ENCODE data around the gene FARS2.

Gene FARS2

GRCh38 chr6:5427586-5427985 lies 166.3 kb downstream of the FARS2 start:
- no peak for DNase-seq (ENCODE audit: low read depth)

- DNase-seq (ENCODE audit: low read depth), result no peak
Observed at GRCh38 chr6:5433324-5433723, 172.0 kb downstream of the FARS2 start.

GRCh38 chr6:5435449-5435848 lies 174.1 kb downstream of the FARS2 start:
- no peak for DNase-seq (ENCODE audit: low read depth)

- DNase-seq (ENCODE audit: low read depth), result no peak
Observed at GRCh38 chr6:5438922-5439584, 177.7 kb downstream of the FARS2 start.

- no peak for DNase-seq (ENCODE audit: low read depth)
Observed at GRCh38 chr6:5439749-5440148, 178.4 kb downstream of the FARS2 start.

GRCh38 chr6:5442319-5442718 lies 181.0 kb downstream of the FARS2 start:
- no peak for DNase-seq (ENCODE audit: low read depth)

- DNase-seq (ENCODE audit: low read depth), result no peak
Observed at GRCh38 chr6:5442916-5443315, 181.6 kb downstream of the FARS2 start.

- no peak for DNase-seq (ENCODE audit: low read depth)
Observed at GRCh38 chr6:5443491-5443890, 182.2 kb downstream of the FARS2 start.

- DNase-seq (ENCODE audit: low read depth), result no peak
Observed at GRCh38 chr6:5446362-5447075, 185.2 kb downstream of the FARS2 start.

GRCh38 chr6:5447921-5448320 lies 186.6 kb downstream of the FARS2 start:
- DNase-seq (ENCODE audit: low read depth), result no peak

- no peak for DNase-seq (ENCODE audit: low read depth)
Observed at GRCh38 chr6:5450073-5450472, 188.8 kb downstream of the FARS2 start.

- no peak for DNase-seq (ENCODE audit: low read depth)
Observed at GRCh38 chr6:5453546-5453945, 192.2 kb downstream of the FARS2 start.

GRCh38 chr6:5455142-5455541 lies 193.8 kb downstream of the FARS2 start:
- DNase-seq (ENCODE audit: low read depth), result no peak

GRCh38 chr6:5457041-5457440 lies 195.7 kb downstream of the FARS2 start:
- DNase-seq (ENCODE audit: low read depth), result no peak

- DNase-seq (ENCODE audit: low read depth), result no peak
Observed at GRCh38 chr6:5457983-5458683, 196.8 kb downstream of the FARS2 start.

GRCh38 chr6:5459346-5459745 lies 198.0 kb downstream of the FARS2 start:
- DNase-seq (ENCODE audit: low read depth), result no peak

- no peak for DNase-seq (ENCODE audit: low read depth)
Observed at GRCh38 chr6:5461365-5461764, 200.1 kb downstream of the FARS2 start.

GRCh38 chr6:5462856-5463255 lies 201.5 kb downstream of the FARS2 start:
- DNase-seq (ENCODE audit: low read depth), result no peak

GRCh38 chr6:5463690-5464089 lies 202.4 kb downstream of the FARS2 start:
- no peak for DNase-seq (ENCODE audit: low read depth)

- no peak for DNase-seq (ENCODE audit: low read depth)
Observed at GRCh38 chr6:5464099-5464885, 203.0 kb downstream of the FARS2 start.

GRCh38 chr6:5466281-5467136 lies 205.2 kb downstream of the FARS2 start:
- DNase-seq (ENCODE audit: low read depth), result no peak
